ENCODE measurements around the gene HOATZ. TPM values are rescaled to one million over a fixed set of nuclear protein-coding genes. Genes with fewer than 3 reads are reported as not detected.

Gene HOATZ
- total RNA-seq (2014; rRNA removed; shearing (Covaris generic)): not detected in 2 replicates

DNA sequence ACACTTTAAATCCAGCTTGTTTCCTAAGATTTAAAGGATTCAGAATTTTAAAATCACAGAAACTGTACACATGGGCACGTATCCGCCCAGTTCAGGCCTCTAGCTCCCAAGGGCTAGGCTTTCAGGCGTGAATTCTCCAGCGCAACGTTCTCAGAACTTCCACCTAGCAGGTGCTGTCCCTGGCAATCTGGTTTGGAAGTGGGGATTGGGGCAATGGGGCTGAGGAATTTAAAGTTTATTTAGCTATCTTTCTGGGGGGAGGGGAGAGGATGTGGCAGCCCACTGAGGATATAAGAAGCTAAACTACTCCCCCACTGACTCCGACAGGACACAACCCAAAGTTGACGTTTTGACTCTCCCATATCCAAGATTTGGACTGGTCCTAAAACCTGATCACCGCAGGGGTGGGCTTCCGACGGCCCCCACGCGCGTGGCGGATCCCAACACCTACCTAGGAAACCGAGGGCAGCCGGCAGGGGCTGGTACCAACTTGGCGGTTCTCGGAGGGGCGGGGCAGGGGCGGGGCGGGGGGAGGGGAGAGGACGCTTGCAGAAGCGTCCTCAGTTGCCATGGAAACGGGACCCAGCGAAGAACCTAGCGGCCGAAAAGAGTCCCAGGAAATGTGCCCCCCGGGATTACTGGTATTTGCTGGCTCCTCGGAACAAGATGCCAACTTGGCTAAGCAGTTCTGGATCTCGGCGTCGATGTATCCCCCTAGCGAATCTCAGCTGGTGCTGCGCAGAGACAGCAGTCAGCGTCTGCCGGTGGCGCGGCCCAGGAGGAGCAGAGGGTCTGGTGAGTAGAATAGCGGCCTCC is at the start of gene HOATZ:
Gene HOATZ (plus strand): TSS at position 563 of the 816 bp plus-strand sequence. CDS start 7 bp downstream, at position 570.
- DNase-seq (ENCODE audit: low spot score): no peak

GRCh38 chr11:111465400-111465799 is 49.2 kb upstream of the HOATZ start:
- no peak for DNase-seq (ENCODE audit: low spot score)

DNA sequence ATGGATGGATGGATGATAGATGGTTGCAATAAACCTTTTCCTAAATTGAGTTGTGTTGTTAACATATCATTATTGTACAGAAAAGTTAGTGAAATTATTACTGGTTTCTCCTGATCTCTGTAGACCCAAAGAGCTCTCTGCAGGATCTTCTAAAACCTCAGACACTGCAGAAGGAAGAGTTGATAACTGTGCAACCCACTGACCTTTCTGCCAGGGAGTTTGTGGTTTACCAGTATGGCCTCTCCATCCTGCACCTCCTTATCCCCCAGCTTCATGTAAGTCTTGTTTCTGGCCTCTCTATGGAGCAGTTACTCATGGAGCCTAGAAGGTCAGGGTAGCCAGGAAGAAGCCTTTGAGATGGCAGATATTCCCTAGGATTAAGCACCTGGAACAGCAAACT is 48.0 kb upstream of the HOATZ start:
- DNase-seq (ENCODE audit: low spot score): no peak

GRCh38 chr11:111469200-111469599 is 45.4 kb upstream of the HOATZ start:
- DNase-seq (ENCODE audit: low spot score): no peak

DNA sequence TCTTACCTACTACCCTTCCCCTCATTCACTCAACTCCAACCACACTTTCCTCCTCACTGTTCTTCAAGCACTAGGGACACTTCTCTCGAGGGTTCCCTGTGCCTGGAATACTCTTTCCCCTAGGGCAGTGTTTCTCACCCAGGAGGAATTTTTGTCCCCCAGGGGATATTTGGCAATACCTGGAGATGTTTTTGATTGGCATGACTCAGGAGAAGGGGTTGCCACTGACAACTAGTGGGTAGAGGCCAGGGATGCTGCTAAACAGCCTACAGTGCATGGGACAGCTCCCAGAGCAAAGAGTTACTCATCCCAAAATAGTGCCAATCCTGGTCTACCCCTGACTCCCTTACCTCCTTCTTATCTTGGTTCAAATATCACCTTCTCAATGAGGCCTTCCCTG is 42.4 kb upstream of the HOATZ start:
- no peak for DNase-seq (ENCODE audit: low spot score)

GRCh38 chr11:111474432-111474831 is 40.1 kb upstream of the HOATZ start:
- no peak for DNase-seq (ENCODE audit: low spot score)

- peak; percentile 3 for DNase-seq (ENCODE audit: low spot score)
Observed at GRCh38 chr11:111476366-111476765, 38.2 kb upstream of the HOATZ start.

GRCh38 chr11:111476956-111477355 is 37.6 kb upstream of the HOATZ start:
- no peak for DNase-seq (ENCODE audit: low spot score)

- DNase-seq (ENCODE audit: low spot score): no peak
Observed at GRCh38 chr11:111477898-111478297, 36.7 kb upstream of the HOATZ start.

DNA sequence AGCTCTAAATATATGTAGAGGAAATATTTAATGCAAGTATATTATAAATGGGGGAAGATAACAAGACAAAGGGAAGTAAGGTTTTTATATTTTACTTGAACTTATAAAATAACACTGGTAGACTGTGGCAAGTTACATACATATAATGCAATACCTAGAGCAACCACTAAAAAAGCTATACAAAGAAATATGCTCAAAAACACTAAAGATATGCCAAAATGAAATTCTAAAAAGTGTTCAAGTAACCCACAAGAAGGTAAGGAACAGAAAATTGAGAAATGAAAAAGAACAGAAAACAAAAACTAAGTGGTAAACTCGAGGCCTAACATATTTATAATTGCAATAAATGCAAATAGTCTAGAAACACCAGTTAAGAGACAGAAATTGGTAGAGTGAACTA is 34.9 kb upstream of the HOATZ start:
- DNase-seq (ENCODE audit: low spot score): no peak

- no peak for DNase-seq (ENCODE audit: low spot score)
Observed at GRCh38 chr11:111483431-111483830, 31.1 kb upstream of the HOATZ start.

GRCh38 chr11:111490496-111490895 is 24.1 kb upstream of the HOATZ start:
- no peak for DNase-seq (ENCODE audit: low spot score)

- no peak for DNase-seq (ENCODE audit: low spot score)
Observed at GRCh38 chr11:111494040-111494439, 20.5 kb upstream of the HOATZ start.

- DNase-seq (ENCODE audit: low spot score): no peak
Observed at GRCh38 chr11:111499483-111499882, 15.1 kb upstream of the HOATZ start.

- DNase-seq (ENCODE audit: low spot score): no peak
Observed at GRCh38 chr11:111500481-111500880, 14.1 kb upstream of the HOATZ start.

DNA sequence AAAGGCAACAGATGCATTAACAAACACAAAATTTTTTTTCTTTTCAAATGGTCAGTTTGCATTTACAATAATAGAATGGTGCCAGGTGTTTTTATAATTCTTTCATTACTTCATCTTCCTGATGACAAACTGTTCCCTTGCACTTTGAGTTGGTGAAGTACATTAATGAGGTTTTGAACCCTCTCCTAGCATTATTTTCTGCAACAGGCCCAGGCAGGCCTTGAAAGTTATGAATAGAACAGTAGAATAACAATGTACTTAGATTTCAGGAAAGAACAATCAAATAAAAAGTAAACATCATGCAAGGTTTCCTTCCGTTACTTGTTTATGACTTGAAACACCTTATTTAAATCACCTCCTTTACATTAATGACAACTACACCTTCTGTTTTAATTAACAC is 12.0 kb upstream of the HOATZ start:
- no peak for DNase-seq (ENCODE audit: low spot score)

- no peak for DNase-seq (ENCODE audit: low spot score)
Observed at GRCh38 chr11:111510311-111510710, 4.3 kb upstream of the HOATZ start.

GRCh38 chr11:111512296-111513239 is 2.0 kb upstream of the HOATZ start, which contains the start of gene BTG4:
TSS of gene BTG4 (minus strand) at chr11:111512386. CDS start at chr11:111498776, 13,610 bp downstream.
- DNase-seq (ENCODE audit: low spot score): no peak

DNA sequence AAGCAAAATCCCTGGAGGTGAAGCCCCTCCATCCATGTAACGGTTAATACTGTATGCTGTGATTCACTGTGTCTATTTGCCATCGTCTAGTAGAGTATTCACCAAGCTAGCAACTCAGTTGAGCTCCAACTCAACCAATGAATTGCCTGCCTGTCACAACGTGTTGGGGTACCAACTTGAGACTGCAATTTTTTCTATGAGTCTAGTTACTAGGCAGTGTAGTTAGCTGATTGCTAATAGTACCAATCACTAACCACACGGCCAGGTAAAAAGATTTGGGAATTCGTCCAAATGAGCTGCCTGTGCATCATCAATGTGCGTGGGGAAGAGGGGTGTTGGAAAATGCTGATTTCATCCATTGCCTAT is 1.4 kb upstream of the HOATZ start:
- DNase-seq (ENCODE audit: low spot score): no peak

GRCh38 chr11:111515591-111515990 is 1.0 kb downstream of the HOATZ start:
- DNase-seq (ENCODE audit: low spot score): no peak

- DNase-seq (ENCODE audit: low spot score): no peak
Observed at GRCh38 chr11:111518668-111519067, 4.1 kb downstream of the HOATZ start.

GRCh38 chr11:111520560-111520959 is 6.0 kb downstream of the HOATZ start:
- peak; percentile 56 for DNase-seq (ENCODE audit: low spot score)

GRCh38 chr11:111521135-111521534 is 6.6 kb downstream of the HOATZ start:
- DNase-seq (ENCODE audit: low spot score): peak; percentile 42

Data from A172 (cell line).